ENCODE measurements around the gene HAPLN2. TPM values are rescaled to one million over a fixed set of nuclear protein-coding genes. Genes with fewer than 3 reads are reported as not detected.
A peak's percentile ranks its signal among the peaks of the same experiment; 100 is the strongest.
"Not testable (repeated sequence)": the region's sequence is repeated elsewhere in the genome, so short reads cannot be mapped to it uniquely, and the experiment has no call there.

The HAPLN2 gene
- total and polyA plus RNA-seq, 12 donors = 0.24 to 6.3 (median 0.81) TPM; not detected in 1

GRCh38 chr1:156631152-156631551, 11.9 kb downstream of the HAPLN2 start:
- H3K36me3 ChIP-seq, ATAC-seq, H3K4me1 ChIP-seq, H3K27ac ChIP-seq, H3K9me3 ChIP-seq, H3K4me3 ChIP-seq, DNase-seq: not testable (repeated sequence)
- intact Hi-C loops (cut with DNase I) = loop anchor here in 1 of 10 donors (10.0 kb wide), 1 partner anchor 64 kb away; no protein-coding TSS in a partner anchor
- 50 to 55% methylated on average over 9 of the region's 9 CpGs for WGBS, 2 donors
- H3K27me3 ChIP-seq = peaks cover 0 to 97% (median 81%) of the 10 kb centered on the region in 7 donors
- TF ChIP-seq CTCF (IDR thresholded peaks at IDR 0.05) = peak in 1 of 9 donors; percentile 3

- TF ChIP-seq CTCF (IDR thresholded peaks at IDR 0.05) = no peak
- 67 to 69% methylated on average over 3 of the region's 3 CpGs for WGBS, 2 donors
- Histone ChIP-seq H3K27me3 (peaks cover 0 to 95% (median 72%) of the 10 kb centered on the region in 7 donors), H3K27ac (no peak overlapping the region), H3K4me1 (no peaks in the 10 kb centered on the region), H3K4me3 (no peak overlapping the region), H3K9me3 (no peaks in the 10 kb centered on the region), H3K36me3 (no peaks in the 10 kb centered on the region)
- DNase-seq (no peak), ATAC-seq (no peak)
- intact Hi-C loops (cut with DNase I) = loop anchor here in 1 of 10 donors (10.0 kb wide), 1 partner anchor 62 kb away; no protein-coding TSS in a partner anchor
These were observed 13.1 kb downstream of the HAPLN2 start for GRCh38 chr1:156632355-156632754.

GRCh38 chr1:156638189-156638985, 19.2 kb downstream of the HAPLN2 start:
- Histone ChIP-seq H3K4me3 (no peak overlapping the region), H3K4me1 (peaks cover 6 to 20% (median 15%) of the 10 kb centered on the region in 9 donors), H3K9me3 (no peaks in the 10 kb centered on the region), H3K36me3 (no peaks in the 10 kb centered on the region), H3K27me3 (peaks cover 6 to 95% (median 82%) of the 10 kb centered on the region in 7 donors), H3K27ac (no peak overlapping the region)
- TF ChIP-seq CTCF (IDR thresholded peaks at IDR 0.05) = no peak
- intact Hi-C loops (cut with DNase I) = loop anchor here in 1 of 10 donors (10.0 kb wide), 1 partner anchor 56 kb away; no protein-coding TSS in a partner anchor
- 55% methylated on average over 8 of the region's 8 CpGs for WGBS, 2 donors
- ATAC-seq = no peak
- no peak for DNase-seq

GRCh38 chr1:156639601-156640101, 20.4 kb downstream of the HAPLN2 start:
- ATAC-seq = no peak
- Histone ChIP-seq H3K9me3 (no peaks in the 10 kb centered on the region), H3K36me3 (no peaks in the 10 kb centered on the region), H3K4me1 (peaks cover 6 to 20% (median 15%) of the 10 kb centered on the region in 9 donors), H3K4me3 (no peak overlapping the region), H3K27me3 (peaks cover 6 to 96% (median 77%) of the 10 kb centered on the region in 7 donors), H3K27ac (no peak overlapping the region)
- intact Hi-C loops (cut with DNase I) = loop anchor here in 1 of 10 donors (10.0 kb wide), 1 partner anchor 55 kb away; no protein-coding TSS in a partner anchor
- TF ChIP-seq CTCF (IDR thresholded peaks at IDR 0.05) = no peak
- 61 to 62% methylated on average over 6 of the region's 6 CpGs for WGBS, 2 donors
- no peak for DNase-seq

Measured in heart right ventricle (tissue), 16 donors.